HEK293 (cell line): Measurements from ENCODE around the gene ITGAL.

ENCODE experiments used
- CTCF ChIA-PET: fragments of 350-600 bp; formaldehyde crosslinking; extraction: SDS; loops from one replicate; lab custom pipeline; 2021; ENCODE audit warnings: antibody characterized with exemption; lab: Yijun Ruan, JAX
- POLR2A ChIA-PET: fragments of 300-600 bp; formaldehyde crosslinking; extraction: SDS; loops from one replicate; lab custom pipeline; 2020; ENCODE audit warnings: antibody characterized with exemption, inconsistent platforms; lab: Yijun Ruan, JAX
- H3K27ac ChIP-seq: fragments of 200-500 bp; sonication (Bioruptor generic); 2 replicates; pipeline ENCODE4 v1.5.1; 2014; ENCODE audit warnings: low read depth, low read length, control low read depth, inconsistent platforms; ENCODE audit errors: extremely low read depth
- H3K36me3 ChIP-seq, 2 experiments: fragments of 200-500 bp in 1 of 2; sonication (Bioruptor generic) in 1 of 2; 1 replicate in 1 of 2; 2 replicates in 1 of 2; pipeline ENCODE4 v1.5.1; 2014 to 2017; ENCODE audit warnings: inconsistent platforms in 2 of 2, low read length in 2 of 2; ENCODE audit not compliant: control insufficient read depth in 2 of 2, insufficient read depth in 1 of 2
- H3K4me1 ChIP-seq: fragments of 200-500 bp; sonication (Bioruptor generic); 2 replicates; pipeline ENCODE4 v1.5.1; 2014; ENCODE audit warnings: mild to moderate bottlenecking, low read length, inconsistent platforms; ENCODE audit not compliant: control insufficient read depth, insufficient read depth
- H3K4me3 ChIP-seq: 2 replicates; pipeline ENCODE4 v1.5.1; 2011; ENCODE audit warnings: low read depth, mild to moderate bottlenecking, control low read depth, low read length, moderate library complexity
- H3K9me3 ChIP-seq: fragments of 200-500 bp; sonication (Bioruptor generic); 2 replicates; pipeline ENCODE4 v1.5.1; 2014; ENCODE audit warnings: low read depth, low read length, inconsistent platforms; ENCODE audit not compliant: control insufficient read depth, insufficient read depth
- EGR2 ChIP-seq: fragments of 450-650 bp; formaldehyde crosslinking; IDR thresholded peaks from 2 replicates; pipeline ENCODE4 v1.5.1; 2016; ENCODE audit warnings: low read depth, missing biosample characterization, missing genetic modification characterization
- HOXC10 ChIP-seq: sonication (generic); formaldehyde crosslinking; IDR thresholded peaks from 2 replicates; pipeline ENCODE4 v1.8.1; 2023; ENCODE audit warnings: mild to moderate bottlenecking, missing genetic modification reagents
- PBX3 ChIP-seq: sonication (generic); formaldehyde crosslinking; IDR thresholded peaks from 2 replicates; pipeline ENCODE4 v1.8.1; 2022; ENCODE audit warnings: mild to moderate bottlenecking, moderate library complexity, missing genetic modification reagents
- SALL2 ChIP-seq: fragments of 450-650 bp; formaldehyde crosslinking; IDR thresholded peaks from 2 replicates; pipeline ENCODE4 v1.5.0; 2017; ENCODE audit warnings: missing biosample characterization, mild to moderate bottlenecking, missing genetic modification characterization, borderline replicate concordance
- SP3 ChIP-seq: fragments of 450-650 bp; formaldehyde crosslinking; IDR thresholded peaks from 2 replicates; pipeline ENCODE4 v1.5.1; 2016; ENCODE audit warnings: missing biosample characterization, missing genetic modification characterization
- ZBTB1 ChIP-seq: fragments of 450-650 bp; formaldehyde crosslinking; IDR thresholded peaks from 2 replicates; pipeline ENCODE4 v1.5.1; 2016; ENCODE audit warnings: missing biosample characterization, missing genetic modification characterization
- ZBTB21 ChIP-seq: fragments of 450-650 bp; formaldehyde crosslinking; IDR thresholded peaks from 2 replicates; pipeline ENCODE4 v1.5.1; 2017; ENCODE audit warnings: missing biosample characterization, missing genetic modification characterization
- ZFHX2 ChIP-seq: fragments of 450-650 bp; formaldehyde crosslinking; conservative IDR thresholded peaks from 2 replicates; pipeline ENCODE4 v1.5.1; 2016; ENCODE audit warnings: missing biosample characterization, missing genetic modification characterization
- ZNF121 ChIP-seq: fragments of 450-650 bp; formaldehyde crosslinking; IDR thresholded peaks from 2 replicates; pipeline ENCODE4 v1.5.1; 2016; ENCODE audit warnings: missing biosample characterization, missing genetic modification characterization
- ZNF146 ChIP-seq: fragments of 450-650 bp; formaldehyde crosslinking; IDR thresholded peaks from 2 replicates; pipeline ENCODE4 v1.5.1; 2016; ENCODE audit warnings: missing biosample characterization, missing genetic modification characterization
- ZNF214 ChIP-seq: fragments of 450-650 bp; formaldehyde crosslinking; IDR thresholded peaks from 2 replicates; pipeline ENCODE4 v1.5.1; 2017; ENCODE audit warnings: missing biosample characterization, mild to moderate bottlenecking, missing genetic modification characterization, borderline replicate concordance
- ZNF600 ChIP-seq: fragments of 450-650 bp; formaldehyde crosslinking; IDR thresholded peaks from 2 replicates; pipeline ENCODE4 v1.5.1; 2016; ENCODE audit warnings: missing biosample characterization, missing genetic modification characterization
- ZNF792 ChIP-seq: fragments of 450-650 bp; formaldehyde crosslinking; IDR thresholded peaks from 2 replicates; pipeline ENCODE4 v1.5.1; 2016; ENCODE audit warnings: missing biosample characterization, missing genetic modification characterization
- TF ChIP-seq, protein P1 (sequence below): fragments of 450-650 bp; formaldehyde crosslinking; IDR thresholded peaks from 2 replicates; pipeline ENCODE4 v1.5.1; 2017; ENCODE audit warnings: missing biosample characterization, mild to moderate bottlenecking, missing genetic modification characterization, moderate library complexity
- TF ChIP-seq, protein P2 (sequence below): fragments of 450-650 bp; formaldehyde crosslinking; IDR thresholded peaks from 2 replicates; pipeline ENCODE4 v1.5.1; 2016; ENCODE audit warnings: missing biosample characterization, missing genetic modification characterization
- TF ChIP-seq, protein P3 (sequence below): fragments of 450-650 bp; formaldehyde crosslinking; IDR thresholded peaks from 2 replicates; pipeline ENCODE4 v1.5.1; 2016; ENCODE audit warnings: missing biosample characterization, missing genetic modification characterization, low read depth

Gene ITGAL

GRCh38 chr16:30541502-30542329 is 69.2 kb downstream of the ITGAL start (continued):
- TF ChIP-seq SALL2 (tag by site-specific recombination) (no peak), SP3 (tag by site-specific recombination) (no peak), ZNF214 (tag by site-specific recombination) (no peak), PBX3 (CRISPR knock-in tag) (no peak)

- TF ChIP-seq, protein P1, sequence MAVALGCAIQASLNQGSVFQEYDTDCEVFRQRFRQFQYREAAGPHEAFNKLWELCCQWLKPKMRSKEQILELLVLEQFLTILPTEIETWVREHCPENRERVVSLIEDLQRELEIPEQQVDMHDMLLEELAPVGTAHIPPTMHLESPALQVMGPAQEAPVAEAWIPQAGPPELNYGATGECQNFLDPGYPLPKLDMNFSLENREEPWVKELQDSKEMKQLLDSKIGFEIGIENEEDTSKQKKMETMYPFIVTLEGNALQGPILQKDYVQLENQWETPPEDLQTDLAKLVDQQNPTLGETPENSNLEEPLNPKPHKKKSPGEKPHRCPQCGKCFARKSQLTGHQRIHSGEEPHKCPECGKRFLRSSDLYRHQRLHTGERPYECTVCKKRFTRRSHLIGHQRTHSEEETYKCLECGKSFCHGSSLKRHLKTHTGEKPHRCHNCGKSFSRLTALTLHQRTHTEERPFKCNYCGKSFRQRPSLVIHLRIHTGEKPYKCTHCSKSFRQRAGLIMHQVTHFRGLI (tag by site-specific recombination), result no peak
- 0 out of 2 replicates have a peak, but pooled peaks have one; percentile 9 for TF ChIP-seq ZBTB21 (tag by site-specific recombination)
- TF ChIP-seq ZFHX2 (tag by site-specific recombination), result peak; percentile 78
- TF ChIP-seq EGR2 (tag by site-specific recombination), result peak; percentile 89
- Histone ChIP-seq H3K36me3 (no peaks in the 10 kb centered on the region), H3K9me3 (no peaks in the 10 kb centered on the region), H3K4me3 (no peak overlapping the region), H3K4me1 (peaks cover 6% of the 10 kb centered on the region; the same call in 1 of the 2 replicates), H3K27ac (no peak overlapping the region)
- ChIA-PET POLR2A (interaction anchor here (0.7 kb wide), 1 partner anchor 11 kb away, joined by 5 read pairs; no protein-coding TSS in a partner anchor), CTCF (interaction anchor here (0.6 to 0.7 kb wide), 2 partner anchors 15 to 501 kb away, joined by 3 read pairs; partner anchors contain the start of gene ZNF764)
Observed at GRCh38 chr16:30543067-30543466, 70.5 kb downstream of the ITGAL start.

DNA sequence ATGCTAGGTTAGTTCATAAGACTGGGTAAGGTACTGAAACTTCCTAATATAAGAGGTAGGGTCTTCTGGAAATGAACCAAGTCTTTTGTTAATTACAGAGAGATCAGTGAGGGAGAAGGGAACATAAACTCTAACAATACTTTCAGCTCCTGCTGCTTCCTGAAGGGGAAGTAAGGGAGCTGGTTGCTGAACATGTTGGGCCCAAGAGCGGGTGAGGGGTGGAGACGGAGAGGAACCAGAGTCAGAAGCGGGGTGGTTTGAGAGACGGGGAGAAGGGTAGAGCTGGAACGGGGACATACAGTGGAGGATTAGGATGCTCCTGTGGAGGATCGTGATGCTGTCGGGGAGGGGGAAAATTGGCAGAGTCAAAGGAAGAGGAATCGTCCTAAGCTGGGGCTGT is 73.6 kb downstream of the ITGAL start:
- Histone ChIP-seq H3K4me1 (peaks cover 17% of the 10 kb centered on the region), H3K36me3 (no peaks in the 10 kb centered on the region), H3K4me3 (no peak overlapping the region), H3K9me3 (no peaks in the 10 kb centered on the region), H3K27ac (no peak overlapping the region)
- ChIA-PET POLR2A (interaction anchor here (0.6 kb wide), 1 partner anchor 148 kb away, joined by 6 read pairs; no protein-coding TSS in a partner anchor), CTCF (interaction anchor here (1.6 kb wide), 1 partner anchor 70 kb away, joined by 4 read pairs; no protein-coding TSS in a partner anchor)
- TF ChIP-seq ZNF146 (tag by site-specific recombination) (no peak), ZNF121 (no peak), ZNF792 (no peak), ZBTB1 (no peak), HOXC10 (CRISPR knock-in tag) (no peak), ZNF600 (tag by site-specific recombination) (0 out of 2 replicates have a peak, but pooled peaks have one; percentile 36)
- TF ChIP-seq, protein P2, sequence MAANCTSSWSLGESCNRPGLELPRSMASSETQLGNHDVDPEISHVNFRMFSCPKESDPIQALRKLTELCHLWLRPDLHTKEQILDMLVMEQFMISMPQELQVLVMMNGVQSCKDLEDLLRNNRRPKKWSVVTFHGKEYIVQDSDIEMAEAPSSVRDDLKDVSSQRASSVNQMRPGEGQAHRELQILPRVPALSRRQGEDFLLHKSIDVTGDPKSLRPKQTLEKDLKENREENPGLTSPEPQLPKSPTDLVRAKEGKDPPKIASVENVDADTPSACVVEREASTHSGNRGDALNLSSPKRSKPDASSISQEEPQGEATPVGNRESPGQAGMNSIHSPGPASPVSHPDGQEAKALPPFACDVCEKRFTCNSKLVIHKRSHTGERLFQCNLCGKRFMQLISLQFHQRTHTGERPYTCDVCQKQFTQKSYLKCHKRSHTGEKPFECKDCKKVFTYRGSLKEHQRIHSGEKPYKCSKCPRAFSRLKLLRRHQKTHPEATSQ (tag by site-specific recombination), result no peak
- TF ChIP-seq, protein P3, sequence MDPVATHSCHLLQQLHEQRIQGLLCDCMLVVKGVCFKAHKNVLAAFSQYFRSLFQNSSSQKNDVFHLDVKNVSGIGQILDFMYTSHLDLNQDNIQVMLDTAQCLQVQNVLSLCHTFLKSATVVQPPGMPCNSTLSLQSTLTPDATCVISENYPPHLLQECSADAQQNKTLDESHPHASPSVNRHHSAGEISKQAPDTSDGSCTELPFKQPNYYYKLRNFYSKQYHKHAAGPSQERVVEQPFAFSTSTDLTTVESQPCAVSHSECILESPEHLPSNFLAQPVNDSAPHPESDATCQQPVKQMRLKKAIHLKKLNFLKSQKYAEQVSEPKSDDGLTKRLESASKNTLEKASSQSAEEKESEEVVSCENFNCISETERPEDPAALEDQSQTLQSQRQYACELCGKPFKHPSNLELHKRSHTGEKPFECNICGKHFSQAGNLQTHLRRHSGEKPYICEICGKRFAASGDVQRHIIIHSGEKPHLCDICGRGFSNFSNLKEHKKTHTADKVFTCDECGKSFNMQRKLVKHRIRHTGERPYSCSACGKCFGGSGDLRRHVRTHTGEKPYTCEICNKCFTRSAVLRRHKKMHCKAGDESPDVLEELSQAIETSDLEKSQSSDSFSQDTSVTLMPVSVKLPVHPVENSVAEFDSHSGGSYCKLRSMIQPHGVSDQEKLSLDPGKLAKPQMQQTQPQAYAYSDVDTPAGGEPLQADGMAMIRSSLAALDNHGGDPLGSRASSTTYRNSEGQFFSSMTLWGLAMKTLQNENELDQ (tag by site-specific recombination), result no peak
- TF ChIP-seq, all 188 proteins: peak for 1
